ENCODE measurements around the gene MAP4K5. TPM values are rescaled to one million over a fixed set of nuclear protein-coding genes. Genes with fewer than 3 reads are reported as not detected.

Gene MAP4K5
- total and polyA plus RNA-seq, 2 of the 13 experiments (the other 11 are each of a cell fraction or from before 2014, with no cell fraction given), result 12.7 to 23.9 TPM

DNA sequence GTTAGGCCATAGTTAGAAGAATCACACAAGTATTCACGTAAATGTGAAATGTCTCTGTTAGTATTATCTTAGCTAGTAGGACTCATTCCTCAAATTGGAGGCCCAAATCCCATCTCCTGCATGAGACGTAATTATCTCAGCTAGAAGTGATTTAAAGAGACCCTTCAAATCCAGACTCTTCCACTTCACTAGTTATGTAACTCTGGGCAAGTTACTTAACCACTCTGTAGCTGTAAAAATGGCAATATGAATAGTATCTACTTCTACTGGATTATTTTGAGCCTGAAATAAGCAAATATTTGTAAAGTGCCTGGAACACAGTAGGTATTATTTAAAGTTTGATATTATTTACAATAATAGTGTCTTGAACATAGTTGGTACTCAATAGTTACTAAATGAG is 107.3 kb downstream of the MAP4K5 start:
- H4K20me1 ChIP-seq (ENCODE audit: insufficient read depth, low read length), result no peaks in the 10 kb centered on the region
- no peak for FAIRE-seq
- ChIA-PET CTCF (ENCODE audit: low intra/inter-chr PET ratio, low total read pairs) (no interaction called here), POLR2A (no interaction called here)
- no peak for DNase-seq (ENCODE audit: low spot score)
- intact Hi-C loops (cut with micrococcal nuclease; ENCODE audit: unreplicated experiment) (no loop called here), in situ Hi-C loops (cut with HindIII; ENCODE audit: extremely low pct_ligation_motif_present, low pct_unique_long_range_greater_than_20kb) (no loop called here)
- no peaks in the 10 kb centered on the region for H3K79me2 ChIP-seq (ENCODE audit: insufficient read depth, low read length)
- H3K9me3 ChIP-seq (ENCODE audit: low read length), result no peaks in the 10 kb centered on the region
- BruUV-seq (replicated peaks), result no TSS peak
- no peak for ATAC-seq
- H2AFZ ChIP-seq (ENCODE audit: low read length), result no peak overlapping the region
- H3K9ac ChIP-seq (ENCODE audit: insufficient read depth, low read depth, low read length), result no peak overlapping the region
- no peak overlapping the region for H3K4me2 ChIP-seq (ENCODE audit: low read depth, low read length)
- 93% methylated on average over 2 of the region's 2 CpGs for WGBS (ENCODE audit: low lambda C conversion rate)
- H3K36me3 ChIP-seq (replicated peaks in 1 of 2; ENCODE audit: control insufficient read depth in 1 of 2, insufficient read depth in 2 of 2, low read length in 2 of 2), result peaks cover 4 to 20% of the 10 kb centered on the region in 2 experiments; a peak in 4 of 5 replicates
- TF ChIP-seq ETV5 (CRISPR knock-in tag; IDR thresholded peaks at IDR 0.05; ENCODE audit: borderline replicate concordance) (no peak), DR1 (CRISPR knock-in tag; IDR thresholded peaks at IDR 0.05) (no peak), ZNF768 (CRISPR knock-in tag; IDR thresholded peaks at IDR 0.05) (no peak), BRD4 (CRISPR knock-in tag; IDR thresholded peaks at IDR 0.05) (no peak), ZBTB38 (CRISPR knock-in tag; IDR thresholded peaks at IDR 0.05) (no peak), ZNF589 (CRISPR knock-in tag; conservative IDR thresholded peaks at IDR 0.05) (no peak), MED13 (CRISPR knock-in tag; IDR thresholded peaks at IDR 0.05) (no peak), RXRA (CRISPR knock-in tag; IDR thresholded peaks at IDR 0.05) (no peak), ZMYM2 (CRISPR knock-in tag; IDR thresholded peaks at IDR 0.05) (no peak), POLR2AphosphoS5 (IDR thresholded peaks at IDR 0.05; ENCODE audit: low read depth, low read length) (no peak), ZNF333 (CRISPR knock-in tag; IDR thresholded peaks at IDR 0.05; ENCODE audit: borderline replicate concordance) (no peak), ZNF549 (CRISPR knock-in tag; IDR thresholded peaks at IDR 0.05) (no peak)
- TF ChIP-seq, protein P1, sequence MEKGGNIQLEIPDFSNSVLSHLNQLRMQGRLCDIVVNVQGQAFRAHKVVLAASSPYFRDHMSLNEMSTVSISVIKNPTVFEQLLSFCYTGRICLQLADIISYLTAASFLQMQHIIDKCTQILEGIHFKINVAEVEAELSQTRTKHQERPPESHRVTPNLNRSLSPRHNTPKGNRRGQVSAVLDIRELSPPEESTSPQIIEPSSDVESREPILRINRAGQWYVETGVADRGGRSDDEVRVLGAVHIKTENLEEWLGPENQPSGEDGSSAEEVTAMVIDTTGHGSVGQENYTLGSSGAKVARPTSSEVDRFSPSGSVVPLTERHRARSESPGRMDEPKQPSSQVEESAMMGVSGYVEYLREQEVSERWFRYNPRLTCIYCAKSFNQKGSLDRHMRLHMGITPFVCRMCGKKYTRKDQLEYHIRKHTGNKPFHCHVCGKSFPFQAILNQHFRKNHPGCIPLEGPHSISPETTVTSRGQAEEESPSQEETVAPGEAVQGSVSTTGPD (CRISPR knock-in tag; IDR thresholded peaks at IDR 0.05), result no peak
- no peaks in the 10 kb centered on the region for H3K27me3 ChIP-seq (ENCODE audit: control insufficient read depth in 1 of 2, insufficient read depth in 2 of 2, low read length in 2 of 2)
- no peak overlapping the region for H3K4me3 ChIP-seq (replicated peaks in 1 of 3; ENCODE audit: insufficient read depth in 1 of 3, low read depth in 2 of 3, low read length in 3 of 3)
- H3K4me1 ChIP-seq (ENCODE audit: insufficient read depth, low read length), result peaks cover 6% of the 10 kb centered on the region; the same call in 1 of the 2 replicates
- H3K27ac ChIP-seq (ENCODE audit: extremely low read length, insufficient read depth, low read length), result no peak overlapping the region
